Left lobe of liver (tissue), 2 donors: ENCODE results near the gene PACS2. TPM values are rescaled to one million over a fixed set of nuclear protein-coding genes. Genes with fewer than 3 reads are reported as not detected.

Source experiments
- ATAC-seq: fragments of 200-7000 bp; cut with Tn5 transposase; one replicate; pipeline ENCODE4 v1.9.1; 2020; ENCODE audit warnings: mild to moderate bottlenecking, moderate library complexity
- DNase-seq: peaks from one replicate; pipeline ENCODE4 v3.0.0-alpha.2; 2020; ENCODE audit warnings: low spot score
- total RNA-seq: library from RNA; stranded (reverse); gene quantifications from one replicate; pipeline ENCODE4 v1.2.1, GENCODE V29; 2021
- donor health status: DM: no; HTN: no; CAD: no; lungs with moderate emphysema.
- donor health status: DM: no; HTN: yes; CAD: no.

PACS2 gene
- total RNA-seq, 1 donor from 2014 or later = 26.6 TPM

DNA sequence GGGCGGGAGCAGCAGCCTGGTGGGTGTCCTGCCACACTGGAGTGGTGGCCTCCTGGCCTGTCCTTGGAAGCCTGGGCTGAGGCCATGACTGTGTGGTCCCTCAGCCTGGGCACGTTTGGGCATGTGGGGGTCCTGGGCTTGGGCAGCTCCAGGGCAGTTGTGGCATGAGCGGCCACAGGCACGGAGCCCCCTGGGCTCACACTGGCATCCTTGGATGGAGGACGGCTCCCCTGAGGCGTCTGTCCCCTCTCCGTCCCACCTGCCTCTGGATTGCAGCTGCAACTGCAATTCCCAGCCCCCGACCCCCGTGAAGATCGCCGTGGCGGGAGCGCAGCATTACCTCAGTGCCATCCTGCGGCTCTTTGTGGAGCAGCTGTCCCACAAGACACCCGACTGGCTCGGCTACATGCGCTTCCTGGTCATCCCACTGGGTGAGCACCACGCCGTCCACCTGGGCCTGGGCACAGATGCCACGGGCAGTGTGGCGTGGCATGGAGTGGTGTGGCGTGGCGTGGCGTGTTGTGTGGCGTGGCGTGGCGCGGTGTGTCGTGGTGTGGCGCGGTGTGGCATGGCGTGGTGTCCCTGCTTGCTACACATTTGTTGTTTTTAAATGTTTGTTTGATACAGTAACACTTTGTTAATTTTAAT, 68.7 kb downstream of the PACS2 start:
- no peak for ATAC-seq
- no peak for DNase-seq

DNA sequence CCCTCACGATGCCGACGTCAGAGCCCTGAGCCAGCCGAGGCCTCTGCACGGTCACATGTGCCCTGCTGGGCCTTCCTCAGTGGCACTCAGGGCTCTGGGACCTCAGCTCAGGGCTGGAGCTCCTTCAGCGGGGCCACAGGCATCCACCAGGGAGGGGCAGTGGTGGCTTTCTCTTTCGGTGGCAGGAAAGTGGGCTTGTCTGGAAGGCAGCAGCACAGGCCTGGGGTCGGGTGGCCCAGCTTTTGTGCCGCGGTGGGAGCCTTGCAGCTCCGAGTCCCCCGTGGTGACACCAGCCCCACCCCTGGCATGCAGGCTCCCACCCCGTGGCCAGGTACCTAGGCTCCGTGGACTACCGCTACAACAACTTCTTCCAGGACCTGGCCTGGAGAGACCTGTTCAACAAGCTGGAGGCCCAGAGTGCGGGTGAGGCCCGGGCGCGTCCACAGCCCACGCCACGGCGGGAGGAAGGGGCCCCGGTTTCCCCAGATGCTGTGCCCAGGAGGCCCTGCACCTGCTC, 69.6 kb downstream of the PACS2 start:
- no peak for DNase-seq
- ATAC-seq = no peak

DNA sequence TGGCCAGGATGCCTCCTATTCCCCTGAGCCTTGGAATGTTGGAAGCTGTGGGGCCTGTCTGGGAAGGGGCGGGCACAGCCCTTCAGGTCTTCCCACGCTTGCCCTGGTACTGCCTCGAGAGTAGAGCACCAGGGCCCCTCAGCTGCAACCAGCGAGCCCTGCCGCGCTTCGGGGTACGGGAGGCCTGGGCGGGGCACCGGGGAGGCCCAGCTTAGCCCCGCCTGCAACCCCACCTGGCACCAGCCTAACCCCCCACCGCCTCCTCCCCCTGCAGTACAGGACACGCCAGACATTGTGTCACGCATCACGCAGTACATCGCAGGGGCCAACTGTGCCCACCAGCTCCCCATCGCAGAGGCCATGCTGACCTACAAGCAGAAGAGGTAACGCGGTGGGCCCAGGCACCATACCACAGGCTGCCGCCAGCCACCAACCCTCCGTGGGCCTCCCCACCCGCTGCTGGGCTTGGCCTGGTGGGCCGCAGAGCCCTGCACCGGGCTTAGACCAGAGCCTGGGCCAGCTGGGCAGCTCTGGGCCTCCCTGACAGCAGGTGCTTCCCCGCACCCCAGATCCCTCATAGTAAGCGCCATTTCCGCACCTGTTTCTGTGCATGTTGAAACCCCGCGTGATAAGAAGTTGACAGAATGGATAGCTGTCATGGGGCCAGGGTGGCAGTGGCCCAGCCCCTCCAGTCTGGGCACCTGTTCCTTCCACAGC, 70.2 kb downstream of the PACS2 start:
- ATAC-seq (no peak), DNase-seq (no peak)

DNA sequence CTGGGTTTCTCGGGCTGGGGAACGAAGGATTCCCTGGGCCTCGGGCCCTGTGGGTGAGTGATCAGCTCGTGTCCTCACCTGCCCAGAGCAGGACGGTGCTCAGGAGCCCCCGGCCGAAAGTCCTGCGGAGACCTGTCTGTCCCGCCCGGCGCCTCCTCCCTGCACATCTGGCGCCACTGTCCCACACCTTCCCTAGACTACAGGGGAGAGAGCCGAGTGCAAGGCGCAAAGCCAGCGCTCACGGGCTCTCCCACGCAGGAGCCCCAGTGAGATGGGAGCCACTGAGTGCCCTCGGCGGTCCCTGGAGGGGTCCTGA, 70.7 kb downstream of the PACS2 start:
- ATAC-seq = no peak
- no peak for DNase-seq

DNA sequence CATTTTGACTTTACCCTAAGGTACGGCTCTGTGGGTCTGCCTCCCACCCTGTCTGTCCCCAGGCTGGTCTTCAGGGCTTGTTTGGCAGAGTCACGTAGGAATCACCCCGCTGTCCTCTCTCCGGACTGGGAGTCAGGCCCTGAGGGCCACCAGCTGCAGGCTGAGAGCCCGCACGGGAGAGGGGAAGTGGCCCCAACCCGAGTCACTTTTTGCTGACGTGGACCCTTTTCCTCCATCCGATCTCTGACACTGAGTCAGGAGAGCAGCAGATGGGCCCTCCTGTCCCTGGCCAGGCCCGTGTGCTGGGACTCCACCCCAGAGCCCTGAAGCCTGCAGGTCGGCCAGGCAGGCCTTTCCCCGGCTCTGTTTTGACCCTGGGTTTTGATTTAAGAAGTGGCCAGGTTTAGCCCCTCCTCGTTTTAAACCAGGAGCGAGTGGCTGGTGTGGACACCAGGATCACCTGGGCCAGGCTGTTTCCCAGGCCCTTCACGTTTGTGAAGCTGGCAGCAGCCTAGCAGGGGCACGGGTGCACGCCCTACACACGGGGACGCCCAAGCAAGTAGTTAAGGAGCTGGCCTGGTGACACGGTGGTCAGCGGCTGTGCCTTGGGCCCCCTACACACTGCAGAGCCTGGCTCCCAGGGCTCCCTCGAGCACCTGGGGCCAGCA, 71.3 kb downstream of the PACS2 start:
- peak; percentile 12 for ATAC-seq
- no peak for DNase-seq

DNA sequence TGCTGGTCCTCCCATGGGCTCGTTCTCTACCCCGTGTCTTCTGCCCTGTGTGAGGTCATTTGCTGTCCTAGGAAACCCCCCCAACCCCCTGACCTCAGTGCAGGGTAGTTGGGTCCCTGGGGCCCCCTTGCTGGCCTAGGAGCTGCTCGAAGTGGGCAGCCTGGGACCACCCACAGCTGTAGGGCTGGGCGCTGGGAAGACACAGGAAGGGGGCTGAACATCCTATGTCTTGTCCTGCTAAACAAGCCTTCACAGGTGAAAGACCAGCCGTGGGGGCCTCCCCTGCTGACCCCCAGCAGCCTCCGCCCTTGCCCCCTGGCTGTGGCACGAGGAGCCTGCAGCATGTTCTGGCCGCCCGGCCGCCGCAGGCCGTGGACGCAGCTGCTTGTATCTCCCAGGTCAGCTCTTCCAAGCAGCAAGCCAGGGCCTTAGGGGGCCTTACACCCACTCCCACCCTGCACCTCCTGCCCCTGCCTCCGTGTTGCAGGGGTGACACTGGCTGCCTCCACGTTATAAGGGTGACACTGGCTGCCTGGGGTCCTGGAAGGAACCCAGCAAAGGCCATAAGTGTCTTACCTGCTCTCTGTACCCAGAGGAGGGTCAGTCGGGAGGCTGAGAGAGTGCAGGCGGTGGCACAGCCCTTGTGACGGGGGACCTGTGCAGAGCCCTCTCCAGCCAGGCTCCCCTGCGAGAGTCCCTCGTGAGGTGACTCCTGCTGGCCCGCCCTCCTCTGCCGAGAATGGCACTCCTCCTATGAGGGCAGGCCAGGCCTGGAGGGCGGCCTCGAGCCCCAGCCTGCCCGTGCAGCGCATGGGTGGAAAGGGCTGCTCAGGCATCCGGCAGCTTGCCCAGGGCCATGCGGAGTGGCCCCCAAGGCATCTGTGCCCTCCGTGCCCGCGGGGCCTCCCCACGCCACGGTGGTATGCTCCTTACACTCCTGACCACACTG, 72.3 kb downstream of the PACS2 start:
- no peak for ATAC-seq
- no peak for DNase-seq

DNA sequence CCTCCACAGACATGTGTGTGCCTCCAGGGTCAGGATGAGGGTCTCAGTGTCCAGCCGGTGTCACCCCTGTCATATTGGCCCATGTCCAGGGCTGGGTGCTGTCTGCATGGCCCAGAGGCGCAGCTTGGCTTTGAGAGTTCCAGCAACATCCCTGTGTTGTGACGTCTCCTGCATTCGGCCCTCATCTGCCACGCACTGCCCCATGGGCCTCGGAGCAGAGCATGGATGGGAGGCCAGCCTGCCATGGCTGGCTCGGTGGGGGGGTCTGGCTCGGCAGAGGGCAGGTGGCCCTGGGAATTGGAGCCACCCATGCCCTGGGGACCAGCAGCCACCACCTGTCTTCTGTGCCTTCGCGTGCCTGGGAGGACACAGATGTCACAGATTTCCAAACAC, 73.0 kb downstream of the PACS2 start:
- no peak for ATAC-seq
- DNase-seq = no peak

DNA sequence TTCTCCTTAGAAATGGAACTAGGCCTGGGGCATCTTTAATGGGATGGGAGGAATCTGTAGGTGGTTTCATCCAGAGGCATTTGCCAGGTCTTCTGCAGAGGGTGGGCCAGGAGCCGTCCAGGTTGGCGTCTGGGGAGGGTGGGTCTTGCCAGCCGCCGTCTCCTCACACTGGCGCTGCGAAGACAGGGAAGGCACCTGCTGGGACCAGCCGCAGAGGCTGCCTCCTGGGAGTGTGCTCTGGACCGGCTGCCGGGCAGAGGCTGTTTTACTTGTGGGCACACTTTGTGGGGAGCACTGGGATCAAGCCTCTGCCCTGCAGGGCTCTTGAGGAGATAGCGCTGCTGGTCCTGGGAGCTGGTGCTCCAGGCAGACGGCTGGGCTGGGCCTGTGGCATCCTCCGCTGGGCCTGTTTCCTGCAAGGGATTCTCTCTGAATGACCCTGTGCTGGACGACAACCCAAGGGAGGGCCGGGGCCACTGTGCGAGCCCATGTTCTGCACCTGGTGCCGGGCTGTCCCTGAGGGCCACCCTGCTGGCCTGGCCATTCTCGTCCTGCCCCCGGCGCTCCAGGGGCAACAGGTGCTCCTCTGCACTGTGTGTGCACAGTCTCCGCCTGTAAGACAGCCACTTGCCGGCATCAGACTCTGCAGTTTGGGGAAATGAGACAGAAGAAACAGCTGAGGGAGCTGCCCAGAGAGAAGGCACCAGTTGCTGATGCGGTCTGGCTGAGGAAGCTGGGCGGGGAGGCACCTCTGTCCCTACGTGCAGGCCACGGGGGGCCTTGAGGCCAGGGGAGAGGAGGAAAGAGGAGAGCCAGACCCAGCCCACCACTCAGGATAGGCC, 73.8 kb downstream of the PACS2 start:
- DNase-seq = no peak
- ATAC-seq = peak; percentile 14

DNA sequence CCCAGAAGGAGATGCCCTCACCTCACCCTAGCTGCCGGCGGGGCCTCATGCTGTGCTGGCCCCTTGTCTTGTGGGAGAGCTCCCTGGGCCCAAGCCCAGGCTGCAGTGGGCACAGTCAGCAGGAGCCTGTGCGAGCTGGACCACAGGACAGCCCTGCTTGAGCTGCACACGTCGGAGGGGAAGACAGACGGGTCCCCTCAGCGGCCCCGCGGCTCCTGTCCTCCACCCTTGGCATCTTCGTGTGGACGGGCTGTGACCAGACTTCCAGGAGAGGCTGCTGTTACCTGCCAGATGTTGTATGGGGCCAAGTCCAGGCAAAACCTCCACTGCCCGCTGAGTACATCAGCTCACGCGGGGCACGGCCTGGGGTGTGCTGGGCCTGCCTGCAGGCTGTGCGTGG, 74.4 kb downstream of the PACS2 start:
- ATAC-seq (no peak), DNase-seq (no peak)

DNA sequence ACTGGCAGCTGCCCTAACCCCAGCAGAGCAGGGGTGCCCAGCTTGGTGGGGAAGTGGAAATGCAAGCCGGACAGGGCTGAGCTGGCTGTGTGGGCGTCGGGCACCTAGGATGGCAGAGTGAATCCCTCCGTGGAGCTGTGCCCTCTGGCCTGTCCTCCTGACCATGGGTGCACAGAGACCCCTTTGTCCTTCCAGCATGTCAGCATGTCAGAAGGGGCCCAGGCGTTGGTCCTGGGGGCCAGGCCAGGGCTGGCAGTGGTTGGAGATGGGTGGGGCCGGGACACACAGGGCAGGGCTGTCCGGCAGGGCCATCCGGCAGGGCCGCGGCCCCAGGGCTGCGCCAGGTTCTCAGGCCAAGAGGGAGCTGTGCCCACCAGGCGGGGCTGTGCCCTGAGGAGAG, 75.0 kb downstream of the PACS2 start:
- ATAC-seq (no peak), DNase-seq (no peak)

DNA sequence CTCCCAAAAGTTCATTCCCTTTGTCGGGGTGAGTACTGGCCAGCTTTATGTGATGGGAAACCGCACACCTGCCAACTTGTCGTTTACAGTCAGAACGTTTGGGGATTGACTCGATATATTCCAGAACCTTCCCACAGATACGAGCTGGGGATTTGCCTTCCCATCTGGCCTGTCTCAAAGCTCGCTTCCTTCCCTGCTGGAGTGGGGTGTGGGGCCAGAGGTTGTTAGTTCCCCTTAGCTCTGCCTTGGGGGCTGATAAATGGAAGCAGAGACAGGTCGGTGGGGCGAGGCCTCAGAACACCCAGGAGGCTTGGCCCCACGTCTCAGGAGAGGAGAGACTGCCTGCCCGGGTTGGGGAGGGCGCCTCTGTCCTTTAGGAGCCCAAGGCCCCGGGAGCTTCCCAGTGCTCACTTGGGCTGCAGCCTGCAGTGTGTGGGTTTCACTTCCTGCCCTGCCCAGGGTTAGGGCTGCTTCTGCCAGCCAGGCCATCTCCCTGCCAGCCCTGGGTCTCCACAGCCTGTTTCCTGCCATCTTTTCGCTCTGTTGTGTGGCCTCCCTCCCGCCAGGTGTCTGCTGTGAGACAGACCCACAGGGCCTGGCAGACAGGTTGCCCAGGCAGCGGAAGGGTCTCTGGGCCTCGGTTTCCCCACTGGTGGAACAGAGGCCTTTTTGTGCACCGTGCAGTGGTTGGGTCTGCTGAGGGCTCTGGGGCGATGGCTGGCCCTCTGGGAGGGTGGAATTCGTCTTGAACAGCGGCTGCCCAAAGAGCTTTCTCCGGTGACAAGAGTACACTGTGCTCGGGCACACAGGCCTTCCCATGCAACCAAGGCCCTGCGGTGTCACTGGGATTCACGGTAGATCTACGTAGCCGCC, 75.7 kb downstream of the PACS2 start:
- ATAC-seq (peak; percentile 30), DNase-seq (no peak)

DNA sequence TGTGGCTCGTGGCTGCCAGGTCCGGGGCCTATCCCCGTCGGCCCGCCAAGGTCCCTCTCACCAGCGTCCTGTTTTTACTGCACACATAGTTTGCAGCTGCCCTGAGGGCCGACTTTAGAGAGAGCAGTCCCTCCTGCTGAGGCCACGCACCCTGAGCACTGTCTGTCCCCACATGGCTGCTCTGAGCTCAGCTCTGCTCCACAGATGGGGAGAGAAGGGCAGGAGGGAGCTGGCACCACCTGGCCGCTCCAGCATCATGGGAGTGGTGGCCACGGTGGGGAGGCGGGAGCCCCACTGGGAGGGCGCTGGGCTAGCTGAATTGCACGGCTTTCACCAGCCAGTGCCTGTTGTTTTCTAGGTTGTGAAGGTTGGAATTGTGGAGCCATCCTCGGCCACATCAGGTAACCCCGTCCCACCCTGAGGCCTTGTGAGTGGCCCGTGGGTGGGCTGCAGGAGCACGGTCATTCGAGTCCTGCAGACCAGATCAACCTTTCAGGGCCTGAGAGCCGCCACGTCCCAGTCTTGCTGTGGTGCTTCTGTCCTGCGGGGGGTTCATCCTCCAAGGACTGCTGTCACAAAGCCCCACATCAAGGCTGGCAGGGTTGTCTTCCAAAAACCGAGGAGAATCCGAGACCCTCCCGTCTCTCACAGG, 76.4 kb downstream of the PACS2 start:
- DNase-seq (no peak), ATAC-seq (no peak)

DNA sequence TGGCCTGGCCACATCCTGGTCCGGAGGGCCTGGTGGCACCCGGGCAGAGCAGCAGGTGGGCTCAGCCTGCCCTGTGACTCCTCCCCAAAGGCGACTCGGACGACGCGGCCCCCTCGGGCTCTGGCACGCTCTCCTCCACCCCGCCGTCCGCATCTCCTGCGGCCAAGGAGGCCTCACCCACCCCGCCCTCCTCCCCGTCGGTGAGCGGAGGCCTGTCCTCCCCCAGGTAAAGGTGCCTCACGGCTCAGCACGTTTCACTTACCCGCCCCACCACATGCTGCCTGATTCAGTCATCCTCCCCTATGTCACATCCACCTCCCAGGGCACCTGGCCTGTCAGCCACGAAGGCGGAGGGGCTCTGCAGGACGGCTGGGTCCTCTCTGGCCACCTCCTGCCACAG, 77.0 kb downstream of the PACS2 start:
- ATAC-seq (no peak), DNase-seq (no peak)

DNA sequence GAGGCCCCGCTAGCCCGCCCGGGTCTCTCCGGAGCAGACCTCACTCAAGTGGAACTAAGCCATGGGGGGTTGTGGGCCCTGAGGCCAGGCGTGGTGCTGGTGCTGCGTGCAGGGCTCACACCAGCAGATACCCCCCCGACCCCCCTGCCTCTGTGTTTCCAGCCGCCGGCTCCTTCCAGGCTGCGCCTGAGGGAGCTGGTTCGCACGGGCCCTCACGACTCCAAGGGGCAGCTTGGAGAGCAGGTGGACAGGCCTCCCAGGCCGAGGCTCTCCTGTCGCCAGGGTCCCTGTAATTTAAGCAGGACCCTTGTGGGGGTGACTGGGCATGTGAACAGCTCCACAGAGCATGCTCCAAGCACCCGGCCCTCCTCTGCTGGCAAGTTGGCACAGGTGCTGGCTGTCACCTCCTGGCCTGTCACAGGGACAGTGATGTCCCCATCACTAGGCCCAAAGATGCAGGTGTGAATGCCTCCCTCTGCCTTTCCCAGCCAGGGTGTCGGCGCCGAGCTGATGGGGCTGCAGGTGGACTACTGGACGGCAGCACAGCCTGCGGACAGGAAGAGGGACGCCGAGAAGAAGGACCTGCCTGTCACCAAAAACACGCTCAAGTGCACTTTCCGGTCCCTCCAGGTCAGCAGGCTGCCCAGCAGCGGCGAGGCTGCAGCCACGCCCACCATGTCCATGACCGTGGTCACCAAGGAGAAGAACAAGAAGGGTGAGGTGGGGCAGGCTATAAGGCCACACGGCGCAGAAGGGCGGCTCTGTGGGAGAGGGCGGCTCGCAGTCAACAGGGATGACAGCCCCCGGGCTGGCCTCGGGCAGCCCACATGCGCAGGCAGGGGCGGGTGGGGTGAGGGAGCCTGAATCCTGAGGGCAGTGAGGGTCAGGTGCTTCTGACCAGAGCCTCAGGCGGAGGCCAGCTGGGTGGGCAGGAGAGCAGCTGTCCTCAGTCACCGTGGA, 77.9 kb downstream of the PACS2 start:
- DNase-seq (no peak), ATAC-seq (no peak)

DNA sequence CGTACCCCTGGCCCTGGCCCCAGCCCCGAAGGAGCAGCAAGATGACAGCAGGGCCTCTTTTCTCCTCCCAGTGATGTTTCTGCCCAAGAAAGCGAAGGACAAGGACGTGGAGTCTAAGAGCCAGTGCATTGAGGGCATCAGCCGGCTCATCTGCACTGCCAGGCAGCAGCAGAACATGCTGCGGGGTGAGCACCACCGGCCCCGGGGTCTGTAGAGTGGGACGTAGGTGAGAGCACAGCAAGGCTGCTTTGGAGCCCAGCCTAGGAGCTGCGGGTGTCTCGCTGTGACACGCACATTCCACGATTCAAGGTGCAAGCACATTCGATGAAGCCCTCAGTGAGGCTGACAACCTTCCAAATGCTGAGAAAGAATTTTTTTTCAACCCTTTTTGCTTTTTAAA, 78.6 kb downstream of the PACS2 start:
- DNase-seq (no peak), ATAC-seq (no peak)

DNA sequence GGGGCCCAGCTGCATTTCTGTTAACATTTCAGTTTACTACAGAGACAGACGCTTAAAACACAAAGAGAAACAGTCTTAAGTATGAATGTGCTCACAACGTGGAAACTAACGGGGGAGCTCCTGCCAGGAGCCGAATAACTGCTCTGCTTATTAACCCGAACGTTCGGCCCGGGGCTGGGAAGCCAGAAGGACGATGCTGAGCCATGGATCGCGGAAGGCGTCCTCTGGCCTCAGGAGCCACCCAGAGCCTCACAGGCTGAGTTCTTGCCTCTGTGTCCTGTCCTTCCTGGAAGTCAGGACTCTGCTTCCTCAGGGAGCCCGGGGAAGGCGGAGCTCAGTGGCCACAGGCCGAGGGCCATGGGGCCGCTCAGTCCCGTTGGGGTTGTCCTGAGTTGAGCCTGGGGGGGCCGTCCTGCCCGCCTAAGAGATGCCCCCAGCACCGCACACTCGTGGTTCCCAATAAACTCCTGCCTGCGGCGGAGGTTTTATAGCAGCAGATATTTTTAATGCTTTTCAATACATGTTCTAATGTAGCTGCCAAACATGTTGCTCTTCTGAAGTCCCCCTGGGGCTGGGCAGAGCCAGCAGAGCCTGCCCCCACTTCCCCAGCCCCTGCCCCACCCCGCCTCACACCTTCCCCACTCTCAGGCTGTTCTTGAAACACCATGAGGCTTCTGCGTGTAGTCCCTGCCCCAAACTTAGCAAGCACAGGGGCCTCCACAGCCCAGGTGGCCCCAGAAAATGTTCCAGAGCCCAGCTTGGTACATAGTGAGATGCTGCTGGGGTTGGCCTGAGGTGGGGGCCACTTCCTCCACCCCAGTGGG, 80.4 kb downstream of the PACS2 start:
- DNase-seq (no peak), ATAC-seq (no peak)

DNA sequence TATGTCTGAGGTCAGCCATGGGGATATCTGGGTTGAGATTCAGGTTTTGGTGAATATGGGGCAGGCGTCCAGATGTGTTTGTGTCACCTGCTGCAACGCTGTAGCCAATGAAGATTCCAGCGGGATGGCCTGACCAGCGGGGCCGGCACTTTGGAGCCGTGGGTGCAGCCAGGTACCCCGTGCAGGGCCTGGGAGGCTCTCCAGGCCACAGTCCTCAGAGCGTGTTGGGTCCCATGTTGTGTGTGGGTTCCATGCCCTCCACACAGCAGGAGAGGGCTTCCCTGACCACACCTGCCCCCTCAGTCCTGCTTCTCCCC, 80.9 kb downstream of the PACS2 start:
- DNase-seq = no peak
- no peak for ATAC-seq
